MM.1S (cell line): ENCODE results near the gene HNRNPA3.

ENCODE experiments used
- EZH2 ChIP-seq: fragments of 300-600 bp; sonication (generic); optimal IDR thresholded peaks from 2 replicates; pipeline ENCODE3; 2017; ENCODE audit warnings: low read depth, mild to moderate bottlenecking, antibody characterized with exemption, low read length, mixed read lengths
- TF ChIP-seq, protein P1 (sequence below): fragments of 300-600 bp; sonication (generic); IDR thresholded peaks from 2 replicates; pipeline ENCODE4 v1.5.1; 2016; ENCODE audit warnings: antibody characterized with exemption, low read length, mixed read lengths

DNA sequence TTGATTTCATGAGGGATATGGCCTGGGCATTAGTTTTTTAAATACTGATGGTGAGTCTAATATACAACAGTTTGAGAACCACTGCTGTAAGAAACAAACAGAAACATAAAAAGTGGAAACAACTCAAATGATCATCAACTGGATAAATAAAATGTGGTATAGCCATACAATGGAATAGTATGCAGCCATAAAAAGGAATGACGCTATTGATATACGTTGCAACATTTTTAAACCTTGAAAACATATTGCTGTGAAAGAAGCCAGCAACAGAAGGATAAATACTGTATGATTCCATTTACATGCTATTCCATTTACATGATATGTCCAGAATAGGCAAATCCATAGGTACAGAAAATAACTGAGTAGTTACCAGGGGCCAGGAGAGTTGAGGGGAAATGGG lies 45.5 kb downstream of the HNRNPA3 start:
- no peak for TF ChIP-seq EZH2
- TF ChIP-seq, protein P1, sequence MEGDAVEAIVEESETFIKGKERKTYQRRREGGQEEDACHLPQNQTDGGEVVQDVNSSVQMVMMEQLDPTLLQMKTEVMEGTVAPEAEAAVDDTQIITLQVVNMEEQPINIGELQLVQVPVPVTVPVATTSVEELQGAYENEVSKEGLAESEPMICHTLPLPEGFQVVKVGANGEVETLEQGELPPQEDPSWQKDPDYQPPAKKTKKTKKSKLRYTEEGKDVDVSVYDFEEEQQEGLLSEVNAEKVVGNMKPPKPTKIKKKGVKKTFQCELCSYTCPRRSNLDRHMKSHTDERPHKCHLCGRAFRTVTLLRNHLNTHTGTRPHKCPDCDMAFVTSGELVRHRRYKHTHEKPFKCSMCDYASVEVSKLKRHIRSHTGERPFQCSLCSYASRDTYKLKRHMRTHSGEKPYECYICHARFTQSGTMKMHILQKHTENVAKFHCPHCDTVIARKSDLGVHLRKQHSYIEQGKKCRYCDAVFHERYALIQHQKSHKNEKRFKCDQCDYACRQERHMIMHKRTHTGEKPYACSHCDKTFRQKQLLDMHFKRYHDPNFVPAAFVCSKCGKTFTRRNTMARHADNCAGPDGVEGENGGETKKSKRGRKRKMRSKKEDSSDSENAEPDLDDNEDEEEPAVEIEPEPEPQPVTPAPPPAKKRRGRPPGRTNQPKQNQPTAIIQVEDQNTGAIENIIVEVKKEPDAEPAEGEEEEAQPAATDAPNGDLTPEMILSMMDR, result no peak
